Kidney (tissue), 14 donors: ENCODE measurements around the gene HS1BP3. TPM values are rescaled to one million over a fixed set of nuclear protein-coding genes. Genes with fewer than 3 reads are reported as not detected.

Source experiments
- DNase-seq, 5 donors: peaks; one replicate each; pipeline ENCODE4 v3.0.0-alpha.2; 2013 to 2020
- FAIRE-seq: peaks from 2 replicates; lab custom pipeline; 2012; peaks lifted over from hg19 to GRCh38; lab: Jason Lieb, UNC
- H3K27ac ChIP-seq, 2 donors: one replicate each; pipeline ENCODE4 v1.7.0; 2013; ENCODE audit warnings: low read depth in 2 of 2, low read length in 2 of 2, inconsistent platforms in 1 of 2
- H3K27me3 ChIP-seq: one replicate; pipeline ENCODE4 v1.7.1; 2013; ENCODE audit warnings: low read length, inconsistent platforms; ENCODE audit not compliant: control insufficient read depth, insufficient read depth
- H3K36me3 ChIP-seq, 3 donors: one replicate each; pipeline versions ENCODE4 v1.7.0 to v1.7.1; 2013; ENCODE audit warnings: low read length in 3 of 3, control low read depth in 1 of 3, inconsistent platforms in 1 of 3; ENCODE audit not compliant: insufficient read depth in 3 of 3, control insufficient read depth in 2 of 3
- H3K4me1 ChIP-seq, 3 donors: one replicate each; pipeline versions ENCODE4 v1.7.0 to v1.7.1; 2013; ENCODE audit warnings: low read length in 3 of 3, inconsistent platforms in 1 of 3, low read depth in 1 of 3; ENCODE audit not compliant: control insufficient read depth in 2 of 3, insufficient read depth in 2 of 3
- H3K4me3 ChIP-seq, 3 donors: one replicate each; pipeline versions ENCODE4 v1.7.0 to v1.8.1; 2013; ENCODE audit warnings: low read length in 3 of 3, control low read depth in 1 of 3, inconsistent platforms in 1 of 3
- H3K9ac ChIP-seq, 3 donors: one replicate each; pipeline versions ENCODE4 v1.7.0 to v1.7.1; 2013; ENCODE audit warnings: low read length in 3 of 3, control low read depth in 1 of 3, inconsistent platforms in 1 of 3
- H3K9me3 ChIP-seq, 3 donors: one replicate each; pipeline versions ENCODE4 v1.7.0 to v1.7.1; 2013; ENCODE audit warnings: low read length in 3 of 3, control low read depth in 1 of 3, inconsistent platforms in 1 of 3; ENCODE audit not compliant: control insufficient read depth in 2 of 3, insufficient read depth in 1 of 3
- CTCF ChIP-seq: IDR thresholded peaks from 3 replicates; pipeline ENCODE4 v1.5.1; 2012; ENCODE audit warnings: mild to moderate bottlenecking, moderate library complexity, borderline replicate concordance; ENCODE audit not compliant: insufficient read depth; ENCODE audit errors: extremely low read depth
- intact Hi-C: fragments of 100-400 bp; cut with DNase I; formaldehyde crosslinking; loops from one replicate; pipeline ENCODE4 v1.11.1; 2022
- polyA plus RNA-seq: library from polyadenylated mRNA; stranded (reverse); fragments of 350-450 nt; fragmentation: Illumina TruSeq; extraction: RNeasy Lipid Tissue Mini Kit (QIAGEN cat#74804); gene quantifications from one replicate; pipeline ENCODE4 v1.2.3, GENCODE V29; 2014; ENCODE audit warnings: low read depth, low replicate concordance; ENCODE audit not compliant: insufficient read depth
- total RNA-seq: library from RNA; stranded (reverse); fragmentation: NEBNext Ultra II Directional; extraction: Animal tissue kit (Norgen Biotek cat#: 25700); gene quantifications from one replicate; pipeline ENCODE4 v1.2.1, GENCODE V29; 2021
- donor health status: control.
- donor health status: control.
- donor health status: control.
- donor health status: control.
- donor health status: control.
- donor health status: DM: yes; HTN: yes; CAD: no.
- donor health status: Normal renal cell carcinoma (clear cell type).

The HS1BP3 gene
- total and polyA plus RNA-seq, 2 donors from 2014 or later, result 35.5 to 37.5 TPM

- no peak for FAIRE-seq
Measured at GRCh38 chr2:20597860-20598183, 53.1 kb downstream of the HS1BP3 start.

GRCh38 chr2:20596973-20597859 is 53.7 kb downstream of the HS1BP3 start:
- Histone ChIP-seq H3K9me3 (no peaks in the 10 kb centered on the region), H3K27ac (peak overlapping the region; percentile 81 to 86), H3K4me1 (peaks cover 2 to 58% (median 58%) of the 10 kb centered on the region in 3 donors), H3K4me3 (no peak overlapping the region), H3K9ac (peak overlapping the region in 1 of 3 donors; percentile 28), H3K36me3 (no peaks in the 10 kb centered on the region), H3K27me3 (no peaks in the 10 kb centered on the region)
- FAIRE-seq, result no peak
- intact Hi-C loops, result no loop called here
- TF ChIP-seq CTCF, result no peak
- DNase-seq, result peak in 3 of 5 donors; percentile 58 to 95 (median 72)

More at GRCh38 chr2:20597860-20598183, 53.1 kb downstream of the HS1BP3 start:
- H3K4me1 ChIP-seq, result peaks cover 2 to 56% (median 56%) of the 10 kb centered on the region in 3 donors
- peak overlapping the region in 1 of 3 donors; percentile 28 for H3K9ac ChIP-seq
- no peaks in the 10 kb centered on the region for H3K9me3 ChIP-seq
- H3K36me3 ChIP-seq, result no peaks in the 10 kb centered on the region
- H3K27me3 ChIP-seq, result no peaks in the 10 kb centered on the region
- peak overlapping the region; percentile 73 to 81 for H3K27ac ChIP-seq
- intact Hi-C loops, result no loop called here
- TF ChIP-seq CTCF, result no peak
- peak in 2 of 5 donors; percentile 36 to 52 for DNase-seq
- no peak overlapping the region for H3K4me3 ChIP-seq

GRCh38 chr2:20596193-20596972 is 54.5 kb downstream of the HS1BP3 start:
- H3K27me3 ChIP-seq, result no peaks in the 10 kb centered on the region
- H3K27ac ChIP-seq, result peak overlapping the region; percentile 81 to 86
- no peak overlapping the region for H3K9ac ChIP-seq
- intact Hi-C loops, result no loop called here
- no peak overlapping the region for H3K4me3 ChIP-seq
- H3K4me1 ChIP-seq, result peaks cover 2 to 59% (median 58%) of the 10 kb centered on the region in 3 donors
- DNase-seq (peak in 1 of 5 donors; percentile 9), FAIRE-seq (no peak)
- no peak for TF ChIP-seq CTCF
- no peaks in the 10 kb centered on the region for H3K9me3 ChIP-seq
- no peaks in the 10 kb centered on the region for H3K36me3 ChIP-seq
